Small intestine (tissue), 16 donors: Measurements from ENCODE around the gene PPP3CA. TPM values are rescaled to one million over a fixed set of nuclear protein-coding genes. Genes with fewer than 3 reads are reported as not detected.

Source experiments
- DNase-seq, 2 donors: peaks; one replicate each; pipeline versions ENCODE4 v3.0.0 to v3.0.0-alpha.2; 2013
- FAIRE-seq: peaks from 2 replicates; lab custom pipeline; 2012; peaks lifted over from hg19 to GRCh38; lab: Jason Lieb, UNC
- H3K27ac ChIP-seq, 3 donors: one replicate each; pipeline ENCODE4 v1.5.1; 2013; ENCODE audit warnings: low read length in 2 of 3, mild to moderate bottlenecking in 2 of 3, control low read depth in 1 of 3, inconsistent platforms in 1 of 3, low read depth in 1 of 3, moderate library complexity in 1 of 3
- H3K27me3 ChIP-seq, 3 donors: one replicate each; pipeline ENCODE4 v1.6.1; 2013; ENCODE audit warnings: low read length in 3 of 3, inconsistent platforms in 1 of 3; ENCODE audit not compliant: control insufficient read depth in 3 of 3, insufficient read depth in 3 of 3
- H3K36me3 ChIP-seq, 3 donors: one replicate each; pipeline ENCODE4 v1.6.1; 2013; ENCODE audit warnings: low read length in 3 of 3, inconsistent platforms in 1 of 3, low read depth in 1 of 3, mild to moderate bottlenecking in 1 of 3, moderate library complexity in 1 of 3; ENCODE audit not compliant: control insufficient read depth in 3 of 3, insufficient read depth in 2 of 3
- H3K4me1 ChIP-seq, 3 donors: one replicate each; pipeline ENCODE4 v1.6.1; 2013; ENCODE audit warnings: low read length in 2 of 3, inconsistent platforms in 1 of 3, low read depth in 1 of 3, mild to moderate bottlenecking in 1 of 3, moderate library complexity in 1 of 3; ENCODE audit not compliant: control insufficient read depth in 3 of 3, insufficient read depth in 2 of 3
- H3K4me3 ChIP-seq, 3 donors: one replicate each; pipeline ENCODE4 v1.5.1; 2013; ENCODE audit warnings: low read length in 3 of 3, control low read depth in 1 of 3, inconsistent platforms in 1 of 3, low read depth in 1 of 3, mild to moderate bottlenecking in 1 of 3, moderate library complexity in 1 of 3
- H3K9me3 ChIP-seq, 2 donors: one replicate each; pipeline ENCODE4 v1.6.1; 2013; ENCODE audit warnings: low read depth in 1 of 2, low read length in 1 of 2; ENCODE audit not compliant: control insufficient read depth in 2 of 2, insufficient read depth in 1 of 2
- WGBS, 3 donors: extraction: QIAGEN DNeasy Blood & Tissue Kit; methylation state at CpG; one replicate each; pipeline ENCODE4 v1.1.7; 2013; 5-methylcytosine and 5-hydroxymethylcytosine counted together
- long read RNA-seq, 10 donors: transcript quantifications; one replicate each; lab custom pipeline, GENCODE V29; 2026
- polyA plus RNA-seq, 4 donors: library from polyadenylated mRNA; stranded (reverse) in 3 of 4; unstranded in 1 of 4; fragments of 200-250 nt in 3 of 4; fragments of 120-200 nt in 1 of 4; gene quantifications; one replicate each; pipeline versions ENCODE4 v1.2.1 to v1.2.3, GENCODE V29; 2013
- donor health status: healthy with polysubstance abuse.
- donor health status: control.
- donor health status: control.
- donor health status: Bipolar disorder and iron deficiency.
- donor health status: healthy.

PPP3CA gene
- 10 to 100 TPM in 2 of 4 donors, 1 to 10 TPM in 2; 8.9 to 23.8 (median 11.2) TPM for polyA plus RNA-seq
- long read RNA-seq, donor 1, partial matches to known transcripts: 0 of 3 reads
- long read RNA-seq, donor 1, other reads (novel, unspliced or antisense): 0 of 3 reads
- long read RNA-seq, donor 2, partial matches to known transcripts: 20 of 21 reads
- long read RNA-seq, donor 2, other reads (novel, unspliced or antisense): 0 of 21 reads
- long read RNA-seq, donor 3, full-length matches to known transcripts: 1 of 47 reads
- long read RNA-seq, donor 3, partial matches to known transcripts: 46 of 47 reads
- long read RNA-seq, donor 3, other reads (novel, unspliced or antisense): 0 of 47 reads
- long read RNA-seq, donor 4: 0 reads
- long read RNA-seq, donor 5: 0 reads
- long read RNA-seq, donor 6, partial matches to known transcripts: 0 of 4 reads
- long read RNA-seq, donor 6, other reads (novel, unspliced or antisense): 0 of 4 reads
- long read RNA-seq, donor 7, full-length matches to known transcripts: 6 of 83 reads
- long read RNA-seq, donor 7, partial matches to known transcripts: 77 of 83 reads
- long read RNA-seq, donor 7, other reads (novel, unspliced or antisense): 0 of 83 reads
- long read RNA-seq, donor 8: 0 reads
- long read RNA-seq, donor 9, partial matches to known transcripts: 0 of 2 reads
- long read RNA-seq, donor 9, other reads (novel, unspliced or antisense): 0 of 2 reads
- long read RNA-seq, donor 10, full-length matches to known transcripts: 5 of 99 reads
- long read RNA-seq, donor 10, partial matches to known transcripts: 94 of 99 reads
- long read RNA-seq, donor 10, other reads (novel, unspliced or antisense): 0 of 99 reads

GRCh38 chr4:101347267-101347556 is at the start of gene PPP3CA:
PPP3CA (minus strand) TSS chr4:101347526.
- FAIRE-seq (no peak), DNase-seq (no peak)
- peak within 1 kb of the TSS; percentile 92 to 99 (median 92) for H3K27ac ChIP-seq
- peaks cover 1 to 23% (median 7%) of the 10 kb centered on the region in 3 donors for H3K4me1 ChIP-seq
- H3K36me3 ChIP-seq: no peaks in the 10 kb centered on the region
- no peaks in the 10 kb centered on the region for H3K27me3 ChIP-seq
- 0 to 4% (median 0%) methylated on average over 5 to 41 of the region's 41 CpGs for WGBS, 3 donors
- no peaks in the 10 kb centered on the region for H3K9me3 ChIP-seq
- peak within 1 kb of the TSS; percentile 71 to 95 (median 72) for H3K4me3 ChIP-seq

DNA sequence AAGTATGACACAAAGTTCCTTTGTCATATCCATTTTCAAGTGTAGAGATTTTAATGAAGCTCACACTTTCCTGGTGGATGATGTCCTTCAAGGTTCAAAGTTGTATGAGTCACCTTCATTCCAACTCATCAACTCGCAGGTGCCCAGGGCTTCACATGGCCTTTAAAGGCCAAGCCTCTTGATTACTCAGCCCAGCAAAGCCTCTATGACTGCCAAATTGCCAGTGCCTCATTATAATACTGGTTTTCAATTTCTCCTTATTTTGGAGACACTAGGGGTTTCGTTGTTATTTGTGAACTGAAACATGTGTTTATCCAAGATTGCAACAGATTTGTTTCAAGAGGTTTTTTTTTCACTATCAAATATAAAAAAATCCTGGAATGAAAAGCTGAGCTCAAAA is 45.9 kb upstream of the PPP3CA start:
- Histone ChIP-seq H3K27ac (no peak overlapping the region), H3K4me1 (no peaks in the 10 kb centered on the region), H3K36me3 (no peaks in the 10 kb centered on the region), H3K4me3 (no peak overlapping the region), H3K9me3 (peaks cover 0 to 3% of the 10 kb centered on the region in 2 donors), H3K27me3 (no peaks in the 10 kb centered on the region)
- DNase-seq (peak in 1 of 2 donors; percentile 23), FAIRE-seq (no peak)
- WGBS, 3 donors: 27 to 49% (median 33%) methylated on average over 2 of the region's 2 CpGs

DNA sequence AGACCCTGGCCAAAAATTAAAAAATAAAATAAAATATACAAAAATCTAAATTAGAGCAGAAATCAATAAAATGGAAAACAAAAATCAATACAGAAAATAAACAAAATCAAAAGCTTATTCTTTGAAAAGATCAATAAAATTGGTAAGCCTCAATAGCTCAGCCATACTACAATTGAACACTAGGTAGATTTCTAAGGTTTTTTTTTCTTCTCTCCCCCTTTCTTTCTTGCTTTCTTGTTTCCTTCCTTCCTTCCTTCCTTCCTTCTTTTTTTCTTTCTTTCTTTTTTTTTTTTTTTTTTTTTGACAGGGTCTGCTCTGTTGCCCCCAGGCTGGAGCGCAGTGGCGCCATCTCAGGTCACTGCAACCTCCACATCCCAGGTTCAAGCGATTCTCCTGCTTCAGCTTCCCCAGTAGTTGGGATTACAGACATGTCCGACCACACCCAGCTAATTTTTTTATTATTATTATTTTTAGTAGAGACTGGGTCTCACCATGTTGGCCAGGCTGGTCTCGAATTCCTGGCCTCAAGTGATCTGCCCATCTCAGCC is 23.4 kb upstream of the PPP3CA start:
- WGBS, 3 donors: 86 to 91% (median 89%) methylated on average over 5 of the region's 5 CpGs
- DNase-seq (no peak), FAIRE-seq (no peak)

DNA sequence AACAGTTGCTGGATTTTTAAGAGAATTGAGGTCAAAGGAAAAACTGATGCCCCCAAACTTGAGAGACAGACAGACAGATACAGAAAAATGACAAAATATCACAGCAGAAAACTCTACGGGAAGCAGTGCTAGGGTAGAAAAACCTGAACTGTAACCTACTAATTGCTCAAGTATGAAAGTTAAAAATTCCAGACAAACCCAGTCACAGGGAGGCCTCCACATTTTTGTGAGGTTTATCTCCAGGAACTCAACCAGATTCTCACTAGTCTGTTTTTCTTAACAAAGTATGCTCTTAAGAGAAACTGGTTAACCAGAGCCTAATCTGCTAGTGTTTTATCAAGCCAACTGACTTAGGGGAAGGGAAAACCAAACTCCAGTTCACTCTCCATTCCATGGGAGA is 19.9 kb upstream of the PPP3CA start:
- Histone ChIP-seq H3K9me3 (peaks cover 0 to 3% of the 10 kb centered on the region in 2 donors), H3K27ac (no peak overlapping the region), H3K4me1 (no peaks in the 10 kb centered on the region), H3K4me3 (no peak overlapping the region), H3K27me3 (no peaks in the 10 kb centered on the region), H3K36me3 (no peaks in the 10 kb centered on the region)
- no peak for DNase-seq
- WGBS, 3 donors: 68 to 90% (median 76%) methylated on average over 1 of the region's 1 CpG
- no peak for FAIRE-seq

More for the DNA sequence above, 23.4 kb upstream of the PPP3CA start:
- Histone ChIP-seq H3K27ac (no peak overlapping the region), H3K27me3 (no peaks in the 10 kb centered on the region), H3K4me3 (no peak overlapping the region), H3K36me3 (no peaks in the 10 kb centered on the region), H3K4me1 (no peaks in the 10 kb centered on the region), H3K9me3 (no peaks in the 10 kb centered on the region)

DNA sequence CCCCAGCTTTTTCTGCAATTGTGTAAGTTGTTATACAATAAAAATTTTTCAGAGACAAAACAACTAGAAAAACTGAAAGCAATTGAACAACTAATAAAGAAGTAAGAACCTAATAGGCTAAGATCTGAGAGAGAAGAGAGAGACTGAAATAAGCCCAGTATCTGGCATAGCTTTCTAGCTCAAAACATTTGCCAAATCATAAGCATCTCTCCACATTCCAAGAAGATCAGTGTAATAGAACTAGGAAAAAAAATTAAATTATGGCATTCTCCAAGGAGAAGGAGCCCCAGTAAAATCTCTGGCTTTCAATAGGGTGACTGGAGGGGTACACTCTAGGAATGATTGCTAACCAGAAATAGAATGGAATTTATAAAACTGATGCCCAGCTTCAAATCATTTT is 19.0 kb upstream of the PPP3CA start:
- FAIRE-seq (no peak), DNase-seq (no peak)
- Histone ChIP-seq H3K4me3 (no peak overlapping the region), H3K36me3 (no peaks in the 10 kb centered on the region), H3K27me3 (no peaks in the 10 kb centered on the region), H3K4me1 (no peaks in the 10 kb centered on the region), H3K9me3 (peaks cover 0 to 3% of the 10 kb centered on the region in 2 donors), H3K27ac (no peak overlapping the region)

GRCh38 chr4:101357751-101358150 is 10.4 kb upstream of the PPP3CA start:
- WGBS, 3 donors: 28 to 56% (median 48%) methylated on average over 3 of the region's 3 CpGs

GRCh38 chr4:101356928-101357327 is 9.6 kb upstream of the PPP3CA start:
- H3K36me3 ChIP-seq: no peaks in the 10 kb centered on the region
- H3K27me3 ChIP-seq: no peaks in the 10 kb centered on the region
- FAIRE-seq (no peak), DNase-seq (peak; percentile 32 to 34)
- H3K4me3 ChIP-seq: no peak overlapping the region
- no peaks in the 10 kb centered on the region for H3K9me3 ChIP-seq
- peaks cover 0 to 9% (median 6%) of the 10 kb centered on the region in 3 donors for H3K4me1 ChIP-seq
- peak overlapping the region in 1 of 3 donors; percentile 8 for H3K27ac ChIP-seq

More at GRCh38 chr4:101357751-101358150, 10.4 kb upstream of the PPP3CA start:
- FAIRE-seq: no peak
- no peaks in the 10 kb centered on the region for H3K36me3 ChIP-seq
- H3K27me3 ChIP-seq: no peaks in the 10 kb centered on the region
- DNase-seq: no peak
- H3K27ac ChIP-seq: no peak overlapping the region
- H3K9me3 ChIP-seq: no peaks in the 10 kb centered on the region
- peaks cover 0 to 9% (median 6%) of the 10 kb centered on the region in 3 donors for H3K4me1 ChIP-seq
- H3K4me3 ChIP-seq: no peak overlapping the region
